ENCODE measurements around the gene SLC29A2.

Gene SLC29A2, protein sequence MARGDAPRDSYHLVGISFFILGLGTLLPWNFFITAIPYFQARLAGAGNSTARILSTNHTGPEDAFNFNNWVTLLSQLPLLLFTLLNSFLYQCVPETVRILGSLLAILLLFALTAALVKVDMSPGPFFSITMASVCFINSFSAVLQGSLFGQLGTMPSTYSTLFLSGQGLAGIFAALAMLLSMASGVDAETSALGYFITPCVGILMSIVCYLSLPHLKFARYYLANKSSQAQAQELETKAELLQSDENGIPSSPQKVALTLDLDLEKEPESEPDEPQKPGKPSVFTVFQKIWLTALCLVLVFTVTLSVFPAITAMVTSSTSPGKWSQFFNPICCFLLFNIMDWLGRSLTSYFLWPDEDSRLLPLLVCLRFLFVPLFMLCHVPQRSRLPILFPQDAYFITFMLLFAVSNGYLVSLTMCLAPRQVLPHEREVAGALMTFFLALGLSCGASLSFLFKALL

DNA sequence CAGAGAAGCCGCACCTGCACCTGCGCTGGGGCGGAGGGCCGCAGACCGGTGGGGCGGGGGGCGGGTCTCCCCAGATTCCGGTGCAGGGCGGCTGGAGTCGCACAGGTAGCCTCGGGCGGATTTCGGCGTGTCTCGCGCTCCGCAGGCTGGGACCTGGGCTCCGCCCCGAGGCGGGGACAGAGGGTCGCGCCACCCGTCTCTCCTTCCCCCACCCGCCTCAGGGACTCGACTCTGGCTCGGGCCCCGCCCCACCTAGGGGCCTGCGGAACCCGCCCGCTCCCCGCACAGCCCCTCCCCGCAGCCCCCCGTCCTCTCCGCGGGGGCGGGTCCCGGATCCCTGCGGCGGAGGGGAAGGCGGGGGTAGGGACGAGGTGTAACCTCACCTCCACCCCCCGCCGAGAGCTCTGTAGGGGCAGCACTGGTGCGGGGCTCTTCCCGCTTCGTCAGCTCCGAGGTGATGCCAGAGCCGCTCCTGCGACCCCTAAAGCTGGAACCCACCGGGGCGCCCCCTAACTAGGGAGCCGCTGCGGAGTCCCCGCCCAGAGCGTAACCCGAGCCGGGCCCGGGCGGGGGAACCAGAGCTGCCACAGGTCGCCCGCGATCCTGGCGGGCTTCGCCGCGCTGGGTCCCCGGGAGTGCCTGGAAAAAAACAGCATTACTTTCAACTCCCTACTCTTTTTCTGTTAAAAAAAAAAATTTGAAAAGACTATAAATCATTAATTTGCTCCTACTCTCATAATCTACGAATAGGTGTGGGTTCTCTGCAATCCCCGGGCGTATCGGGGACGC is at the start of gene SLC29A2:
Gene SLC29A2 (minus strand): TSS at position 134 of the 789 bp plus-strand sequence. CDS start 169 bp downstream, outside the sequence.
- peak; percentile 85 for DNase-seq

DNA sequence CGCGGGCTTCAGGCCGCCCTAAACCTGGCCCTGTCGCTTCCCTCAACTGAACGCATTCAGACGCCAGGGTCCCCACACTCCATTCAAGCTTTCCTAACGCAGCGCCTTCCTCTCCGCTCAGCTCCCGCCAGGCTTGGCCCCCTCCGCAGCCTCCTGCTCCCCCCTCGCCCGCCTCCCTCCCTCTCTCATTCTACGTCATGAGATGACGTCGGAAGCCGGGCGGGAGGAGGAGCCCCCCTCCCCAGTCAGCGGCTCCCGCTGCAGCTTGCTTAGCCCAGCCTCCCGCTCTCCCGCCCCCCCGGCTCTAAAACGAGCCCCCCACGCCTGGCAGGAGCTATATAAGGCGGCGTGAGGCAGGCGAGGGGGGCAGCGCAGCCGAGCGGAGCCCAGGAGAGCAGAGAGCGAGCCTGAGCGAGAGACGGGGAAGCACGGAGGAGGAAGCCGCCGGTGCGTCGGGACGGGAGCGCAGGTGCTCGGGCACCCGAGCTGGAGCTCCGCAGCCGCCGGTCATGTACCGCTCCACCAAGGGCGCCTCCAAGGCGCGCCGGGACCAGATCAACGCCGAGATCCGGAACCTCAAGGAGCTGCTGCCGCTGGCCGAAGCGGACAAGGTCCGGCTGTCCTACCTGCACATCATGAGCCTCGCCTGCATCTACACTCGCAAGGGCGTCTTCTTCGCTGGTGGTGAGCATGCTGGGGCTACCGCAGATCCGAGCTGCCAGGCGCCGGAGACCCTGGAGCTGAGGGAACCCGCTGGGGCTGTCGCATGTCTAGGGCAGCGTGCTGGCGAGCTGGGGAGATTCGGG is 49.3 kb upstream of the SLC29A2 start, which contains the start of gene NPAS4:
Gene NPAS4 (plus strand): TSS at position 365 of the 806 bp plus-strand sequence. CDS start 145 bp downstream, at position 510.
- no peak for DNase-seq

DNA sequence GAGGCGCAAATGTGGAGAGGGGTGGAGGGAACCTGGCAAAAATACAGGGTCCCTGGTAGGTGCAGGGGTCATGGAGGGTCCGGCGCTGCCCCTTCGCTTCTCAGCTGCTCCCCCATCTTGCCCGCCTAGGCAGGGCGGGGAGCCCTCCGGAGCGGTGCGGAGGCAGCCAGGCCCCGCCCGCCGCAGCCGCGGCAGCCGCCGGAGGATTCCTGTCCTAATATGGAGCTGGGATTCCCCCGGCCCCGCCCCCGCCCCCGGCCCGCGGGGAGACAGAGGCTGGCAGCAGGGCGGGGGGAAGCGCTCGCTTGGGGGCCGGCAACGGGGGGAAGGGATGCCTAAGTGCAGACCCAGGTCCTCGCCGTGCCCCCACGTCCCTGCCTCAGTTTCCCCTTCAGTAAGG is 48.3 kb upstream of the SLC29A2 start:
- no peak for DNase-seq

DNA sequence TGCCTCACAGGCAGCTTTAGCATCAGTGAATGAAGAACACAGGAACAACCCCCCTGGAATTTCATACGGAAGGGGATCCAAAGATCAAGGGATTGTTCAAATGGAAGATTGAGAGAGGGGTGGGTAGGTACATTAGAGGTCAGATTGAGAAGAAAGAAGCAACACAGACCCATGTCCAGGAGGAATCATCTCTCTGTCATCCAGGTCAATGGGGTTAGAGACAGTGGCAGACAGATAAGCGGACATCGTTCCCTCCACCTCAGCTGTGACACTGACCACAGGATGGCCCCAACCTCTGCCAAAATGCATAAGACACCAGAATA is 47.4 kb upstream of the SLC29A2 start:
- no peak for DNase-seq

DNA sequence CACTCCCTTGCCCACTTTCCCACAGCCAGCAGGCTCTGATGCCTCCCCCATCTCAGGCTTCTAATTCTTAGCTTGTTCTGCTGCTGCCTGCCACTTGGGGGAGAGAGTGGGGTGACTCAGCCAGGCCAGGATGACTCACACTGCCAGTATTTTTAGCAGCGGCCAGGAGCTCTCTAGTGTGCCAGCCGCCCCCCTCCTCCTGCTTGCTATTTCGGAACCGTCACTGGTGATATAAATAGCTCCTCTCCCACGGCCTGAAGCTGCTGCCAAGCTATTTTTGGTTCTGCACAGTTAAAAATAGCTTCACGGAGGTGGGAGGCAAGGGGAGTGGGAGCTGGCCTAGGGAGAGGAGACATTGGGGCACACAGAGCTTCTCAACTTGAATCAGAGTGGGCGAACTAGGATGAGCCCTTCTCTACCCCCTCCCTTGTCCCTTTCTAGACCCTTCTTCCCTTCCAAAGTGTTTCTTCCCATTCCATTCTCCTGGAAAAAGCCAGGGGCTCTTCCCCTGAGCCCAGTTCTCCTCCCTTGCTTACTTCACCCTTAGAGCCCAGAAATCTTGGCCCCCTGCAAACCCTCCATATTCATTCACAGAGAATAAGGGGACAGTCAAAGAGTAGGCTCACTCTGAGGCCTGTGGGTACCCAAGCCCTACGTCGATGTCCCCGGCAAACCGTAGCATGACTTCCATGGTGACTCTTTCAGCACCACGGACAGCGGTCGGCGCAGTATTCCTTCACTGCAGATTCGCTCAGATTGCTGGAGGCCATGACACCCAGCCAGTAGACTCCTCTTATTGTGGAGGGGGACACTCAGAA is 46.8 kb upstream of the SLC29A2 start:
- peak; percentile 43 for DNase-seq

DNA sequence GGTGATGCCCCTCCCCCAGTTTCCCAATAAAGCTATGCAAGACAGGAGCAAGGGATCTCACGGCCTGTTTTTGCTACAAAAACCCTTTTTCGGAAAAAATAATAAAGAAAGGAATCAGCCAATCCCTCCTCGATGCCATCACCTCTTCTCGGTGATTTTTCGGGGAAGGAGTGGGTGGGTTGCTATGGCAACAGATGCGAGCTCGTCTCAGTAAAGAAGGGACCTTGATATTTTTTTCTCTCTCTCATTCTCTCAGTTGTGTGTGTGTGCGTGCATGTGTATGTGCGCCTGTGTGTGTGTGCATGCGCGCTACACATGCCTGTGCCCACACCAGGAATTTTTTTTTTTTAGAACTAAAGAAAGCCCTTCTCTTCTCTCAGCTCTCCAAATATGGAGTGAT is 45.4 kb upstream of the SLC29A2 start:
- no peak for DNase-seq

DNA sequence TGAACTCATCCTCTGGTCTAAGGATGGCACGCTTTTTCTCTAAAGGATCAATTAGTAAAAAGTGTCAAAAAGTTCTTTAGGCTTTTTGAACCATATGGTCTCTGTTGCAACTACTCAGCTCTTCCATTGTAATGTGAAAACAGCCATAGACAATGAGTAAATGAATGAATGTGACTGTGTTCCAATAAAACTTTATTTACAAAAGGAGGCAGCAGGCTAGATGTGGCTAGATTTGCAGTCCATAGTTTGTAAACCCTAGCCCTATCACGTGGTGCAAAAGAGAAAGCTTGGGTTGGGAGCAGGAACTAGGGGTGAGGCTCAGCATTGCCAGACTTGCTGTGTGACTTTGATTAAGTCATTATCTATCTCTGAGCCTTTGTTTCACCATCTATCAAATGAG is 43.9 kb upstream of the SLC29A2 start:
- DNase-seq, result no peak

DNA sequence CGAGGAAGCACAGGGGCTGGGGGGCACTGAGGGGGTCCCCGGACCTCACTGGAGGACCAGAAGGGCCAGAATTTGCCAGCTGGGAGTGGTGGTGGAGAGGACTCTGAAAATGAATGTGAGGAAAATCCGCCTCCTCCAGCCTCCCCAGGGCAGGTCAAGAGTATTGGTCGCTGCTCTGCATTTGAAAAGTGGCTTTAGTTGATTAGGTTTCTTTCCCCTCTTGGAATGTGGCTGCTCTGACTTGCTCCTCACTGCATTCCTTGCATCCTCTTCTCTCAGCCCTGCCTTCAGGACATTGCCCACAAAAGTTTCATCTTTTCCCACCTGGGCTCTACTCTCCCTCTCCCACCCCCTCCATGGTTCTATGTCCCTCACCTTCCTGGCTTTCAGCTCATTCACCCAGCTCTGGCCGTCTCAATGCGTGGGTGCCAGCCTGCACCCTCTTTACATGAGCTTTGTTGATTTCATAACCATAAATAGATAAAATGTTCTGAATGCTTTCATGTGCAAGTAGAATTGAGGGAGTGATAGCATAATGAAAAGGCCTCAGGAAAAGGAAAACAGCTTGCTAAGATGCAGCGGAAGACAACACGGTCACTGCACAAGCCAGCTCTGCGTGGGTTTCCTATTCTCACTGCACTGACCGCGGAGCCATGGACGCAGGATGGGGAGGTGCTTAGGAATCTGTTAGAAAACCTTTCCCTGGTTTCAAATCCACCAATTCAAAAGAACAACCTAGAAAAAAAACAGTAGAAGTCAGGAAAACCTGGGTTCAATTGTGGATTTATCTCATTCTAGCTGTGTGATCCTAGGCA is 42.8 kb upstream of the SLC29A2 start:
- no peak for DNase-seq

DNA sequence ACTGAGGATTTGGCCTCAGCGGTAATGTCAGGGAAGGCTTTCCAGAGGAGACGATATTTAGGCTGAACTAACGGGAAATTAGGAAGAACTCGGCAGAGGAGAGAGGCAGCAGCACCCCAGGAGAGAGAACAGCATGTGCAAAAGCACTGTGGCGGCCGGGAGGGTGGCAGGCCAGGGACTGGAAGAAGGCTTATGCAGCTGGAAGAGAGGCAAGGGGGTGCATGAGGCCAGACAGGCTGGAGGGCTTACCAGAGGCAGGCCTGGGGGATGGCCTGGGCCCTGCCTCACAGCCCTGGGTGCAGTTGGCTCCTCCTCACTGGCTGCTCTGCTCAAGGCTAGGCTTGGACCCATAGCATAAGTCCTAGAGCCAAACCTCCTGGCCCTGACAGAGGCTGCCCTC is 41.6 kb upstream of the SLC29A2 start:
- no peak for DNase-seq

DNA sequence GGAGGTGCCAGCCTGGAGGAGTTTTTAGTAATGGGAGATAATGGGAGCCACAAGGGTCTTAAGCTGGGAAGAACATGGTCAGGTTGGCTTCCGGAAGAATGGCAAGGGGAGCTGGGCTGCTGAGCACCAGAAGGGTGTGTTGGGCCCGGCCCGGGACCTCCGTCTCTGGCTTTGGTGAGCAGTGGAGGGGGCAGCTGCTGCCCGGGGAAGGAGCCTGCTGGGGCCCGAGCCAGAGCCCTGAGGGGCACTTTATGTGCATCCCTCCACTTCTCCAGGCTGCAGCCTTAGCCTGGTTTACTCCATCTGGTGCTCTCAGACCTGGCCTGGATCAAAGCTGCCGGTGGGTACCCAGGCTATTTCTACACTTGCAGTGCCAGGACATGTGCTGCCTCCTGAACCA is 40.5 kb upstream of the SLC29A2 start:
- no peak for DNase-seq

DNA sequence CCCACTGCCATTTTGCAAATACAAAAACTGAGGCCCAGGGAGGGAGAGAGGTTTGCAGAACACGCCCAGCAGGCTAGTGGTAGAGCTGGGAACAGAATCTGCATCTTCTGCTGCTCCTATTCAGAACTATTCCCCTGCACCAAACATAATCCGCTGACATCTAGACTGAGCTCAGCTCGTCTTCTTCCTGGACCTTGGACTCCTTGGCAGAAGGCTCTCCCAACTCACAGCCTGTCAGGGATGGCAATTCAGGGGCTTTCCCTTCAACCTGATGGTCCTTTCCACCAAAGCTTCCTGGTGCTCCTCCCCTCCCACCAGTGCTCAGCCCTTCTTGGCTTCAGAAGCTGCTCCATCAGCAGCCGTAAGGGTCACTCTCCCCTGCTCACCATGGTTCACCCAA is 39.8 kb upstream of the SLC29A2 start:
- DNase-seq, result no peak

DNA sequence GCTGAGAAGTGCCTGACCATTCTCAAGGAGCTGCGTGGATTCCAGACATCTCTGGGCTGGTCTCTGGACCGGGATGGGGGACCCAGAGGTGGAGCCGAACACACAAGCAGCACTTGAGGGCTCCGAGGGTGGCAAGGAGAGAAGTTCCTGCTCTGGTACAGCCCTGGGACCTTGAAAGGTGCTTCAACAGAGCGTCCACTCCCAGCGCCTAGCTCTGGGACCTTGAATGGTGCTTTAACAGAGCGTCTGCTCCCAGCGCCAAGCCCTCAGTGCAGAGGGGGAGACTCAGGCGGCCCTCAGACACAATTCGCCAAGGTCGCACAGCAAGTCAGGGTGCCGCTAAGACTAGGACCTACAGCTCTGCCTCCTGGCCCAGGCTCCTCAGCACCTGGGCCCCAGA is 38.6 kb upstream of the SLC29A2 start:
- no peak for DNase-seq

DNA sequence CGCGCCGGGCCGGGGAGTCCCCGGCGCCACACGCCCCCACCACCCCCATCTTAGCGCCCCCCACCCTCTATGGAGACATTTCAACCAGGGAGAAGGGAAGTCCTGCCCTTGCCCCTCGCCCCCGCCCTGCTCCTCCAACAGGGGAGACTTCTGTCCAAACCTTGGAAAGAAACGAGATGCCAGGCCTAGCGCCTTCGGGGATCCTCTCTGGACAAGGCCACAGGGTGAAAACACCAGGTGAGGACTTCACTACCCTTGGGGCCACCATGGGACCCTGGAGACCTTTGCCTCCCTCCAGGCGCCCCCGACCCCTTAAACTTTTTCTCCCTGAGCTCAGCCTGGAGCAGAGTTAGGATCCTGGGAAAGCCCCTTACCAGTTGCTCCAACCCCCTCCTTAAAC is 37.7 kb upstream of the SLC29A2 start:
- DNase-seq, result no peak

DNA sequence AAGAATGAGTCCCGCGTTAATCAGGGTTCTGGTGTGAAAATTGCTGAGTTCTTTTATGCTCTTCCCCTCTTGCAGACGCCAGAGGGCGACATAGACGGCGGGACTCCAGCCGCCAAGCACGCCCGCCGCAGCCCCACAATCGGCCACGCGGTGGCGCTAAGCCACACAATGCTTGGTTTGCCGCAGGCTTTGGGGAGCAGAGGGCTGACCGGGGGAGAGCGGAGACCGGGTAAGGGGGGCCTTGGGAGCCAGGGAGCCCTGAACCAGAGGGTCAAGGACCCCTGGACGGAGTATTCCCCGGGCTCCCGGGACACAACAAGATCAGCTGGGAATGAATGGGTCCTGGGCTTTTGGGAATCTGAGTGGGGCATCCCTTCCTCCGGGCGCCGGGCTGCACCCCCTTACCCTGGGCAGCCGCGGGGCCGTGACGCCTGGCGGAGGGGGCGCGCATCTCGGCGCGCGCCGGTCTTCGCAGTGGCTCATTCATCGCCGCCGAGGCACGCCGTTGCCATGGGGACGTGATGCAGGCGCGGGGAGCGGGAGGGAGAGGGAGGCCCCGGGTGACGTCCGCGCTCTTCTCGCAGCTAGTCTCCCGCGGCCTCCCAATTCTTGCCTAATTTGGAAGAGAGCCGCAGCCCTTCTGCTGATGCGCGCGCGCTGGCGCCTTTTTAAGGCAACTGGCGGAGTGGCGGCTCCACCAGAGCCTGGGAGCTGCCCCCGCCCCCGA is 37.1 kb upstream of the SLC29A2 start:
- peak; percentile 83 for DNase-seq

DNA sequence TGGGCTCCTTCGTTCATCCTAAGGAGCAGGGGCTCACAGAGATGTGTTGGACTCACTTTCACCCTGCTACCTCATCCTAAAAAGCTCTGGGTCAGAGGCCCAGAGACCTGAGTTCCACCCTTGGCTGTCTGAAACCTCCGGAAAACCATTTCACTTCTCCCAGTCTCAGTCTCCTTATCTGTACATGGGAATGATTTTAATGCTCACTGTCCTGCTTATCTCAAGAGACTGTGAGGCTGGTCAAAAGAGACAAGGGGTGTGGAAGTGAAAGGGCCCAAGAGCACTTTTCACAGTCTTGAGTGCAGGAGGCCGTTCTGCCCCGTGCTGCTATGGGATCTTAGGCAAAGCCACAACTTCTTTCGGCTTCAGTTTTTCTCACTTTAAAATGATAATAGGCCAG is 36.1 kb upstream of the SLC29A2 start:
- no peak for DNase-seq

DNA sequence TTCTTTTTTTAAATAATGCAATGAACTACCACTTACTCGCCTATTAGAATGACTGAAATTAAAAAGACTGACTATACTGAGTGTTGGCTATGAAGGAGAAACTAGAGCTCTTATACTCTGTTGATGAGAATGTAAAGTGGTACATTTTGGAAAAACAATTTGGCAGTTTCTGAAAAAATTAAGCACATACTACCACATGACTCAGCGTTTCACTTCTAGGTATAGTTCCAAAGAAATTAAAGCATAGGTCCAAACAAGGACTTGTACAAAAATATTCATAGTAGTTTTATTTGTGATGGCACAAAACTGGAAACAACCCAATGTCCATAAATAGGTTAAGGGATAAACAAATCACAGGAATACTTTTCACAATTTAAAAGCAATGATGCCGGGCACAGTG is 22.4 kb upstream of the SLC29A2 start:
- no peak for DNase-seq

DNA sequence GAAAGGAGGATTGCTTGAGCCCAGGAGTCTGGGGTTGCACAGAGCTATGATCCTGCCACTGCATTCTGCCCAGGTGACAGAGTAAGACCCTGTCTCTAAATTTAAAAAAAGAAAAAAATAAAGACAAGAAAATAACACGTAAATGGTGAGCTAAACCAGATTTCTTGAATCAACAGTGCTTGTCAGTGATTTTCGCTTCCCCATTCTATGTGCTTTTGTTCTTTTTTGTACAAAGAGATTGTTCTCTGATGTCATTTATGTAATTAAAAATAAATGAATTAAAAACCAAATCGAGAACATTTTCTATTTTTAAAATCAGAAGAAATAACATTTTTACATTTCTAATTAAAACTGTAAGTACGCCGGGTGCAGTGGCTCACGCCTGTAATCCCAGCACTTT is 19.8 kb upstream of the SLC29A2 start:
- DNase-seq, result no peak

DNA sequence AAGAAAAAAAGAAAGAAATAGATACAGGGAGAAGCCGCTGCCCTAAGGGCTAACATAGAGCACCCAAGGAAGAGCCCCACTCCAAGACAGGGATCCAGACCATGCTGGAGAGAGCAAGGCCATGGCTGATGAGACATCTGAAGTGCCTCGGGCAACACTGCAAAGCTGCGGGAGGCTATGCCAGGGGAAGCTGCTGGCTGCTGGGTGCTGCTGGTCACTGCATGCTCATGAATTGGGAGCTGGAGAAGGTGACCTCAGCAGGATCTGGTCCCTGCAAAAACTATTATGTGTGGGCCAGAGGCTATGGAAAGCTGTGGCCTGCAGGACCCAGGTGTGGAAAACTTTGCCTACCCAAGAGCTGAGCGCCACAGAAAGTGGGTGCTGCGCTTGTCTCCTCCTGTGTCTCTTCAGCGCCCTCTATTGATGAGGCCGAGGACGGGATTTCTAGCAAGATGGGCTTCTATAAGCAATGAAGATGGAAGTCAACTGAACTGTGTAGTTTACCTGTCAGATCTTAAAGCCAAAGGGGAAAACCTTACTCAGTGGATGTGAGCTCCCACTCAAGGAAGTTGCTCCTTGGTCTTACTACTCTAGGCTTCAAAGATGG is 17.3 kb upstream of the SLC29A2 start:
- peak; percentile 71 for DNase-seq

DNA sequence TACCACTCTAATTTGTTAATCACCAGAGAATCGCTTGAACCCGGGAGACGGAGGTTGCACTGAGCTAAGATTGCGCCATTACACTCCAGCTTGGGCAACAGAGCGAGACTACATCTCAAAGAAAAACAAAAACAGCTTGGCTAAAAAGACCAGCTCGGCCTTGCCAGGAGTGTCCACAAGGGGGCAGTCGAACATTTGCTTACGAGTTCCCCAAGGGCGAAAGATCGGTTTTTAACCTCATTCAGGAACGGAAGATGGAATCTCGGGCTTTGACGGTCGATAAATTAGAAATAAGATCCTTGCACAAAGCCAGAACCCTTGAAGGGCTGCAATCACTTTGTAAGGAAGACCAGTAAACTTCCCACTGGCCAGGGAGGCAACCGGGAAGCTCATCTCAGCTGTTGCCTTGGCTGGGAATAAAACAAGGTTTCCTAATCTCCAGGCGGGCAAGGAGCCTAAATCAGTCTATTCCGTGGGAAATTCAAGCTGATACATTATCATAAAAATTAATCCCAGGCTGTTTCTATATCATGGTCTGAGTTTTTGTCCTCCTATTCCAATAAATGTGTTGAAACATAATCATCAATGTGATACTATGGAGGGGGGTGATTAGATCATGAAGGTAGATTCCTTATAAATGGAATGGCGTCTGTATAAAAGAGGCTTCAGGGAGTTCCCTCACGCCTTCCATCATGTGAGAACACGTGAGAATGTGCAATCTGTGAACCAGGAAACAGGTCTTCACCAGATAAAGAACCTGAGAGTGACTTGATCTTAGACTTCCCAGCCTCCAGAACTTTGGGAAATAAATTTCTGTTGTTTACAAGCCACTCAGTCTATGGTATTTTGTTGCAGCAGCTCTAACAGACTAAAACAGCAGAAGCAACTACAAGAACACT is 14.9 kb upstream of the SLC29A2 start:
- DNase-seq, result peak; percentile 79
